ENCODE data around the gene NFYB.
A peak's percentile ranks its signal among the peaks of the same experiment; 100 is the strongest.

NFYB gene

GRCh38 chr12:104155711-104156555 is 17.9 kb upstream of the NFYB start:
- DNase-seq: no peak

GRCh38 chr12:104154806-104155205 is 16.8 kb upstream of the NFYB start:
- DNase-seq: no peak

- DNase-seq: no peak
Measured at GRCh38 chr12:104154286-104154685, 16.3 kb upstream of the NFYB start.

GRCh38 chr12:104152685-104153241 is 14.8 kb upstream of the NFYB start:
- no peak for DNase-seq

GRCh38 chr12:104150416-104150815 is 12.4 kb upstream of the NFYB start:
- no peak for DNase-seq

GRCh38 chr12:104147346-104147745 is 9.3 kb upstream of the NFYB start:
- DNase-seq: no peak

- no peak for DNase-seq
Measured at GRCh38 chr12:104143918-104144317, 5.9 kb upstream of the NFYB start.

GRCh38 chr12:104143002-104143401 is 5.0 kb upstream of the NFYB start:
- DNase-seq: no peak

GRCh38 chr12:104142543-104142942 is 4.5 kb upstream of the NFYB start:
- DNase-seq: no peak

GRCh38 chr12:104138797-104139152 is 765 bp upstream of the NFYB start:
- no peak for DNase-seq

GRCh38 chr12:104137001-104137901 is 759 bp downstream of the NFYB start:
- peak; percentile 61 for DNase-seq

- no peak for DNase-seq
Measured at GRCh38 chr12:104136577-104136976, 1.4 kb downstream of the NFYB start.

GRCh38 chr12:104134882-104135281 is 3.1 kb downstream of the NFYB start:
- DNase-seq: no peak

- DNase-seq: no peak
Measured at GRCh38 chr12:104133866-104134265, 4.1 kb downstream of the NFYB start.

GRCh38 chr12:104133321-104133720 is 4.7 kb downstream of the NFYB start:
- DNase-seq: no peak

GRCh38 chr12:104132351-104132956 is 5.6 kb downstream of the NFYB start:
- no peak for DNase-seq

GRCh38 chr12:104131609-104132008 is 6.4 kb downstream of the NFYB start:
- DNase-seq: no peak

- no peak for DNase-seq
Measured at GRCh38 chr12:104130760-104131159, 7.2 kb downstream of the NFYB start.

- no peak for DNase-seq
Measured at GRCh38 chr12:104126548-104126947, 11.5 kb downstream of the NFYB start.

GRCh38 chr12:104122298-104122697 is 15.7 kb downstream of the NFYB start:
- no peak for DNase-seq

GRCh38 chr12:104121001-104121400 is 17.0 kb downstream of the NFYB start:
- no peak for DNase-seq

GRCh38 chr12:104115587-104115975 is 22.4 kb downstream of the NFYB start:
- DNase-seq: no peak

Measured in activated naive CD4-positive, alpha-beta T cell treated with Interleukin-2 at 50 U/mL for 16 hours (primary cell).